C1 segment of cervical spinal cord (tissue), 14 donors: ENCODE data around the gene KRT85.

ENCODE experiments used
- DNase-seq, 14 donors: peaks; one replicate each; lab custom pipeline; 2025; lab: John Stamatoyannopoulos, UW

Gene KRT85

DNA sequence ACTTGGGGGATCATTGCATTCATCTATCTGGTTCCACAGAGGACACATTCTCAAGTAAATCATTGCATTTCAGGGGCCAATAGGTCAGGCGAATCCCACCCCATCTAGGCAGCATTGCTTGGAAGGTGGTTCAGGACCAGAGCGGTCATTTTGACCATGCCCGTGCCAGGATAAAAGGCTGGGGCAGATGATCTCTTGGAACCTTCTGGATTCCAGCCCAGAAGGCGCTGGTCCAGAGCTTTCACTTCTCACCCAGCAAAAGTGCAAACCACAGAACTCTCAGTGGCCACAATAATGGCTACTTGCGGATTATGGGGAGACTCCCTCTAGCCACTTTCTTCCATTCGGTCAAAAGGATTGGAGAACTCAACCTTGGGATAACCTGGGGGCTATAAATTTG, 595 bp upstream of the KRT85 start:
- no peak for DNase-seq

DNA sequence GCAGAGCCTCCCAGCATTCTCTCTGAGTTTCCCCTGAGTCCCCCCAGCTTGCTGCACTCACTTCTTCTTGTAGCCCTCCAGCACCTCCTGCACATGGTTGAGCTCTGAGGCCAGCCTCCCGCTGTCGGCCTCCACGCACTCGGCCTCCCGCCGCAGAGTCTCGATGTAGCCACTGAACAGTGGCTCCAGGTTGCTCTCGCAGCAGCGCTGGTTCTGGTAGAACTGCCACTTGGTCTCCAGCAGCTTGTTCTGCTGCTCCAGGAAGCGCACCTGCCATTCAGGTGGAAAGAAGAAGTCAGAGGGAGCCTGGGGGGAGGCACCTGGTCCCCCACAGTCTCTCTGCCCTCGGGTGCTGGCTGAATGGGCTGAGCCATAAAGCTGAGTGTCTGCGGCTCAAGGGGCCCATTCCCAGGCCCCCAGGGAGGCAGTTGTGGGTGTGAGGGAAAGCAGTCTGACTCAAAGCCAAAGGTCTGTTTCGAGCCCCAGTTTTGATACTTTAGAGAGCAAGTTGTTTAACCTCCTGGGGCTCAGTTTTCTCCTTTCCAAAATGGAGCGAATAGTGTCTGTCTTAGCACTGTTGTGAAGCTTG, 2.3 kb downstream of the KRT85 start:
- no peak for DNase-seq

DNA sequence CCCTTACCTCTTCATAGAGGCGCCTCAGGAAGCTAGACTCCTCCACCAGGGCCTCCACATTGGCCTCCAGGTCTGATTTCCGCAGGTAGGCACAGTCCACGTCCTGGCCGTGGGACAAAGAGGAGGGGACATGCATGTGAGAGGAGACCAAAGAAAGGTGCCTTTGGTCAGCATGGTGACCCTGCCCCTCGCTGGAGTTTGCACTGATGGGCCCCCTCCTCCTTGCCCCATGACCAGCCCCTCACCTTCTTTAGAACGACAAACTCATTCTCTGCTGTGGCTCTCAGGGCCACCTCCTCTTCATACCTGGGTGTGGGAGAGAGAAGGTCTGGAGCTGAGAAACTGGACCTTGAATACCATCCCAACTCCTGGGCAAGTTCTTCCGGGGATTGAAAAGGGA, 3.2 kb downstream of the KRT85 start:
- DNase-seq: no peak

DNA sequence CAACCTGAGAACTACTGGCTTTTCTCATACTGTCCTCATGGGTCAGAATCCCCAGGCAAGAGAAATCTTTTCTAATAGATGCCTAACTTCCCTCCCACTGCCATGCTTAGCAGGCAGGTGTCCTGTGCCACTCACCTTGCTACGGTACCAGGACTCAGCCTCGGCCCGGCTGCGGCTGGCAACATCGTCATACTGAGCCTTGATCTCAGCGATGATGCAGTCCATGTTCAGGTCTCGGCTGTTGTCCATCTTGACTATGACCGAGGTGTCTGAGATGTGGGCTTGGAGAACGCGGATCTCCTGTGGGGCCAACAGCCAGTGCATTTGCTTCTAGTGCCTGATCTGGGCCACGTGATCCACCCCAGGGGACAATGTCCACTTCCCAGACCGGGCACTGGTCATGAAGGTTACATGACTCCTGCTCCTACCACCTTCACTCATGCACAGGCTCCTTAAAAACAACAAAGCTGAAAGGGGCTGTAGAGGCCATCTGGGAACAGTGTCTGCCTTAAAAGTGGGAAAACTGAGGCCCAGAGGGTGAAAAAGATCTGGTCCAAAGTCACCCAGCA, 4.1 kb downstream of the KRT85 start:
- no peak for DNase-seq

DNA sequence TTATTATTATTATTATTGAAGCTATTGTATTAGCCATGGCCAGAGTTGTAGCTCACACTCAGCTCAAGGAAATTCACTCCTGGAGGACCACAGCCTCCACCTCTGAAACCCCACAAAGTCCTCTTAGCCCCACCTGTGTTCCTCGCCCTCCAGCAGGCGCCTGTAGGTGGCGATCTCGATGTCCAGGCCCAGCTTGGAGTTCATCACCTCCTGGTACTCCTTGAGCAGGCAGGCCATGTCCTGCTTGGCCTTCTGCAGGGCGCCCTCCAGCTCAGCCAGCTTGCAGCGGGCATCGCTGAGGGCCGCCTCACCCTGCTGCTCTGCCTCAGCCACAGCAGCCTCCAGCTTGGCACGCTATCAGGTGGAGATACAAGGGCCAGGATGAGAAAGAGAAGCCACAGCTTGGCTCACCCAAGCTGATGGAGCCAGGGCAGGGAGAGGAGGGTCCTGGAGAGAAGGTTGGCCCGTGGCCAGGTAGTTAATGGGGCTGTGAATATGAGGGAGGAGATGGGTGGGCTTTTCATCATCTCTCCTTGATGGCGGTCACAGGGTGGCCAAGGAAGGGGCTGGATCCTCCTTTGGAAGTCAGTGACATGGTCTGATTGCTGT, 5.1 kb downstream of the KRT85 start:
- no peak for DNase-seq

DNA sequence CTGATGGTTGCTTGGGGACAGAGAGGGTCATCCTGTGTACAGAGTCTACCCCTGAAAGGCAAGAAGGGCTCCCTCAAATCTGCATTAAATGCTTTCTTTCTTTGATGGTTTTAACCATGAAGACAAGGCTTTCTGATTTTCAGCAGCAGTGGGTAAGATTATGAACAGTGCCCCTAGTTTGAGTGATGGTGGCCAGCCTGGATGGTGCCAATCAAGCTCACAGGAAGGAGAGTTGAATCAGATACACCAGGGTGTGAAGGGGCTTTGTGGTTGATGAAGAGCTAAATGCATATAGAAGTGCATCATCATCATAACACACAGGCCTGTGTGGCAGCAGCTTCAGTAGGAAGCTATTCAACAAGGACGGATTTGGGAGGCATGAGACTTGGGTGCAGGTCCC, 5.7 kb downstream of the KRT85 start:
- no peak for DNase-seq

DNA sequence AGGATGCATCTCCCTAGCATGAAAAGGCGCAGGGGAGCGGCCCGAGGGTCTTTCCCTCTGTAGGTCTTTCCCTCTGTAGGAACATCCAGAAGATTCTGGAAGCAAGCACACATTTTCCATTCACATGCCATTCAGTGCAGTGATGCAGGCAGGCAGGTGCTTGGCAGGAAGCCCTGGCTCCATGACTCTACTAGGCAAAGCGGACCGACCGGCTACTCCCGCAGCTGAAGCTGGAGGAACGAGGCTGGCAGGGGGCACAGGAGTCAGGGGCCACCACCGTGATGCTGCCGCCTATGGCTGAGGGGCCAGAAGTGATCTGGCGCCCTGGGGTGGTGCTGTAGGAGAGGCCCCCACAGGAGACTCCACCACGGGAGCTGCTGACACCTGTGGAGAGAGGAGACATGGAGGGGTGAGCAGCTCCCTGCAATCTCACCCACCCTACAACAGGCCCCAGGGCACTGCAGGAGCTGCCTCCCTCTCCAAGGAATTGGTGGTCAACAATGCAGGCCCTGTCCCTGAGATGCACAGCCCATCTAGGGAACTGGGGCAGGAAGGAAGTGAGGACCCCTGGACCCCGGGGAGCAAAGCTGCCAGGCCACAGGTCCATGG, 6.5 kb downstream of the KRT85 start:
- no peak for DNase-seq

DNA sequence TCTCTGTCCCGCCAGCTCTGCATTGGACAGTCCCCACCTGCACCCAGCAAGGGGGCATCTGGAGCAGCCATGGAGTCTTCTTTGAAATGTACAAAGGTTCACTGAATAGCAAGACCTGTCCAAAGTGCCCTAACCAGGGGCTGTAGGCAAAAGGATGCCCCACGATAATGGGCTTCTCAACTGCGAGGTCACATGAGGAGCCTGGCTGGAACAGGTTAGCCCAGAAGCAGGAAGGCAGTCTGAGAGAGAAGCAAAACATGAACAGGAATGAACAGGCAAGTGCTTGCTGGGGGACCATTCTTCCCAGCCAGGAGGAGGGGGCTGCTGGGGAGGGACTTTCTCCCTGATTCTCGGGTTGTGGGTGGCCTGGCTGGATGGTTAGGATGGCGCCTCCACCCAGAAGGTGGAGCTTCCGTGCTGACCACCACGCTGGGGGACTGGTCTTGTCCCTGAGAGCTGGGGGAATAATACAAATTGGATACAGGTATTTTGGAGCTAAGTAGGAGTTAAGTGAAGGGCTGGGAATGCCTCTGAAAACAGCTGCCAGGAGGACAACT, 7.1 kb downstream of the KRT85 start:
- no peak for DNase-seq

DNA sequence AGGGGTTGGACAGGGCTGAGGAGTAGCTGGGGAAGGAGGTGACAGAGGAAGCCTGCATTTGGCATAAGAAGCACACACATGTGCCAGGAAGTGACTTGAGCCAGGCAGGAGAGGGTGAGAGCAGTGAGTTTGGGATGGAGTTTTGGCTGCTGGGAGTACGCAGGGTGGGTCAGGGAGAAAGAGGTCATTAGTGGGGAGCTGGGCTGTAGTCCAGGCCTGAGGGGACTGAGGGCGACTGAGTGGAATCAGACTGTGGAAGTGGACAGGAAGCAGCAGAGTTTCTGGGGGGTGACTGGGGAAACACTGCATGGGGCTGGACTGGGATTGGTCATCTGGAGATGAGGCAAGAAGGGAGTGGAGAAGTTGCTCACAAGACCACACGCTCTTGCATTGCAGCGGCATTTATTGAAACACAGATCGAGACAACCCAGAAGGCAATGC, 7.6 kb downstream of the KRT85 start:
- DNase-seq: no peak

DNA sequence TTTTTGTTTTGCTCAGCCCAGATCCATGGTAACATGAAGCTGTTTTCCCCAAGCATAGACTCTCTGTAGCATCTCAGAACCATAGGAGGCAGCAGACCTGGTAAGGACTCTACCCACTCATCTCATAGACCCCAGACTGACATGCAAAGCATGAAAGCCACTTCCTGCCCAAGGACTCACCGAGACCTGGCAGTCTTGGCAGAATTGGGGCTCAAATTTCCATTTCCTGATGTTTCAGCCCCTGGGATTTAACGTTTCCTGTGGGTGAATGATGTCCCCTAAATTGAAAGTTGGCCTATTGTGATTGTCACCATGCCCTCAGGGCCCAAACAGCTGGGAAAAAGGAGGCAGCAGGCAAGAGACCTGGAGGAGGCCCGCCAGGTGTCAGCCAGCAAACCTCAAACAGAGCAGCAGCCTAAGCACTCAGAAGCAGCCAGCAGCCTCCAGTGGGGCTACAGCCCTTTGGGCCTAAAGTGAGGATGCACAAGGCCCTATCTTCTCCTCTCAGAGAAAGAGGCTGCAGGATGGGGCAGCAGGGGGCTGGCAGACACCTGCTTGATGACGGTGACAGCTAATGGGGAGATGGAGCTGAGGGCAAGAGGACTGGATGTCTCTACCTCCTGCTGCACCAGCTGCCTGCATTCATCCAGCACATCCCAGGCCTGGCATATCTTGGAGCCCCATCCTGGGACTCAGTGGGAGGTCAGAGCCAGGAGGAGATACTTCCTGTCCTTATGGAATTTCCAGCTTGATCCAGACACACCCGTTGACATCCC, 8.5 kb downstream of the KRT85 start:
- no peak for DNase-seq

DNA sequence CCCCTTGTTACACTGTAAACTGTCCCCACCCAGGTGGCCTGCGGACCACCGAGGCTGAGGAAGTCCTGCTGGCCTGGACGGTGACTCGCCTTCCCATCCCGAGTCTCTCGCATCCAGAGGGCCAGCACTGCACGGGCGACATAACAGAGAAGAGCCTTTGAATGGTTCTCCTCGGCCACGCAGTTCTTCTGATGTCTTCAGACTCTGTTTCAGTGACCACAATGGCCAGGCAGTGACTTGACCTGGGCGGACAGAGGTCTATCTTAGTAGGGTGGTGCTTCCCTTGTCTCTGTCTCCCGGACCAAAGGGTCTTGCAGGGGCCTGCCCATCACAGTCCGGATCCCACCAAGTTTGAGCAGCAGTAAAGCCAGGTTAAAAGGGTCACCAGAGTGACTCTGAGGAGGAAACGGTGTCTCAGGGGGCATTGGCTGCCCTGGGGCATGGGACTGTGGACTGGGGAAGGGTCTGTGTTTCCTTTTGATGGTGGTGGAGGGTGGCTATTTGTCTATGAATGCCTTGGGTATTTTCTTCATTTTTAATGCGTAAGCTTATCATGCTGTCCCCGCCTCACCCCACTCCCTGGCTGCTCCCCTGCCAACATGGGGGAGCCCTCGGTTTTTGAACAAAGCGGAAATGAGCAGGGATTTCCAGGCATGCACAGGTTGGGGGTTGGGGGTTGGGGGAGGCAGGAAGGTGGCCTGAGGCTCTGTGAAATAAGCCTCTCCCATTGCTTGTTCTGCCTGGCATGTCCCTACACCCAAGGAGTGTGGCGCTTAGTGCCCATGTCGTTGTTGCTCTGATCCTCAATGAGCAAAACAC, 10.3 kb downstream of the KRT85 start:
- no peak for DNase-seq

DNA sequence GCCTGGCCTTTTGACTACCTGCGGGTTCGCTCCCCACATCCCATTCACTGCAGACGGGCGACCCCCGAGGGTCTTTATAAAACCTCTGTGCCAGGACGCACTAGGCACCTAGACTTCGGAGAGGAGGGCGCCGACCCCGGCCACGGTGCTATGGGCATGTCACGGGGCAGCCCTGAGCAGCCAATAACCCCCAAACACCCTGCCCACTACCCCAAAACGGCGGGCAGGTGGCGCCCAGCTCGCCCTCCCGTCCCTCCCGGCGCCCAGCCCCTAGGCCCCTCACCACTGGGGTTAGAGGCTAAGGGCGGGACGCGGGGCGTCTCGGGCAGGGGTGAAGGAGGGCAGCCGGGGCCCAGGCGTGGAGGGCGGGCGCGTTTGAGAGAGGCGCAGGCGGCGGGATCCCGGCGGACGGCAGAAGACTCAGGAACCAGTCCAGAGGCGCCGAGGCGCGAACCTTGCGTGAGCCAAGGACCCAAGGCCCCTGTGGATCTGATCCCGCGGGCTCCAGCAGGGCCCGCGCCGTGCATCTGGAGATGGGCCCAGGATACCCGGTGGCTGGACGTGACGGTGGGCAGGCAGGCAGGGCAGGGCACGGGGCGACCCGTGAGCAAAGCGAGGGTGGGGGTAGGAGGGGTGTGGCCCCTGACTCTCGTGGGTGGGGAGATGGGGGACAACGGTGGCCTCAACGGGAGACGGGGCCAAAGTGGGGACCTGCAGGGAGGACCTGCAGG, 11.1 kb downstream of the KRT85 start:
- no peak for DNase-seq

DNA sequence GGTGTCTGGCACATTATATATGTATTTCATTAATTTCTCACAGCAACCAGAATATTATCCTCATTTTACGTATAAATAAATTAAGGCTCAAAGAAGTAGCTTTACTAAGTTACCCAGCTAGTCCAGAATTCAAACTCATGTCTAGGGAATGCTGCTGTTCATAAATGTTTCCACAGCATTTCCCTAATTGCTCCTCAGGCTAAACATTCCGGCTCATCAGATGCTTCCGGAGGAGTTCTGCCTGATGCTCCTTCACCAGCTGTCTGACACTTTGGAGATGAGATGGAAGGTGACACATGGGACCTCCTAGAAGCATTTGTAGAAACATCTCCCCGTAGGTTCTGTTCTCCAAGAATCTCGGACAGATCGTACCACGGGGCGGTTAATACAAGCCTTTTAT, 12.1 kb downstream of the KRT85 start:
- DNase-seq: no peak

DNA sequence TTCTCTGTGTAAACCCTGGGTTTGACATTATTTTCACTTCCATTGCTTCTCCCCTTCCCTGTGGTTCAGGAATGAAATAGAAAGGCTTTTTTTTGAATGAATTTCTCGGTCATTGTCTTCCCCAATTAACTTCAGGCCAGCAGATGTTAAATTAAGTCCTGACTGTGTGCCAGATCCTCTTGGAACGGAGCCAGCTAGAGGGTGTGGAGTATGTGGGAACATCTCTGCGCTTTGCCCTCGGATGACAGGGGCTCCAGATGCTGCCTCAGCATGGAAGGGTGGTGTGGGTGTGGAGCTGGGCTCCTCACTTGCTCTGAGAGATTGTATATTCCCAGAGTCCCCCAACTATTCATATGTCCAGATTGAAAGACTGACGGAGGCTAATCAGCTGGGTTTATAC, 13.1 kb downstream of the KRT85 start:
- no peak for DNase-seq

DNA sequence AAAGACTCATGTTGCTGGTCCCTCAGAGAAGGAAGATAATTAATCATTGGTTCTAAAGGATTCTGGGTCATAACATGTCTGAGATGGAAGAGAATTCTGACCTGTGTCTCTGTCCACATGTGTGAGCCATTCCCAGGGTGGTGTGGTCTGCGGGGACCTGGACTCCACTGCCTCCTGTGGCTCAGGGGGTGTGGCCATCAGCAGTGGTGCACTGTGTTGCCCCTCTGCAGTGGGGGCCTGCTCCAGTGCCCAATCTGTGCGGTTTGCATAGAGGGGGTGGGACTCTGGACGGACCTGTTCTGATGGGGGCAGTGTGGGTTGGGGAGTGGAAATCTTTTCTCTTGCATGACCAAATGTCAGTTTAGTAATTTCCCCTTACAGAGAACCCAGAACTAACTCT, 13.5 kb downstream of the KRT85 start:
- DNase-seq: no peak

DNA sequence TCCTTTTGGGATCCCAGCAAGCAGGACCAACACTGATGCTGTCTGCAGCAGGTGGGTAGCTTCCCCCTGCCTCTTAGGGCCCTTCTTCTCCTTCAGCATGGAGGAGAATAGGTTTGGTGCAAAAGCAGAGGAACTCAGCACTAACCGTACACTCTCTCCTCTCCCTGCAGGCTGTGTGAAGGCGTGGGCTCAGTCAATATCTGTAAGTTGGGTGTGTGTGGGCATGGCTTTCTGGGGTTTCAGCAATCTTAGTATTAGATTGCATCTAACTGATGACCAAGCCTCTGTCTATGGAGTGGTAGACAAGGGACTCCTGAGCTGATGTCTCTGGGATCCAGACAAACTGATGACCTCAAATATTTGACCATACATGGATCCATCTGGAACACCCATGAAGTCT, 14.3 kb downstream of the KRT85 start:
- no peak for DNase-seq

DNA sequence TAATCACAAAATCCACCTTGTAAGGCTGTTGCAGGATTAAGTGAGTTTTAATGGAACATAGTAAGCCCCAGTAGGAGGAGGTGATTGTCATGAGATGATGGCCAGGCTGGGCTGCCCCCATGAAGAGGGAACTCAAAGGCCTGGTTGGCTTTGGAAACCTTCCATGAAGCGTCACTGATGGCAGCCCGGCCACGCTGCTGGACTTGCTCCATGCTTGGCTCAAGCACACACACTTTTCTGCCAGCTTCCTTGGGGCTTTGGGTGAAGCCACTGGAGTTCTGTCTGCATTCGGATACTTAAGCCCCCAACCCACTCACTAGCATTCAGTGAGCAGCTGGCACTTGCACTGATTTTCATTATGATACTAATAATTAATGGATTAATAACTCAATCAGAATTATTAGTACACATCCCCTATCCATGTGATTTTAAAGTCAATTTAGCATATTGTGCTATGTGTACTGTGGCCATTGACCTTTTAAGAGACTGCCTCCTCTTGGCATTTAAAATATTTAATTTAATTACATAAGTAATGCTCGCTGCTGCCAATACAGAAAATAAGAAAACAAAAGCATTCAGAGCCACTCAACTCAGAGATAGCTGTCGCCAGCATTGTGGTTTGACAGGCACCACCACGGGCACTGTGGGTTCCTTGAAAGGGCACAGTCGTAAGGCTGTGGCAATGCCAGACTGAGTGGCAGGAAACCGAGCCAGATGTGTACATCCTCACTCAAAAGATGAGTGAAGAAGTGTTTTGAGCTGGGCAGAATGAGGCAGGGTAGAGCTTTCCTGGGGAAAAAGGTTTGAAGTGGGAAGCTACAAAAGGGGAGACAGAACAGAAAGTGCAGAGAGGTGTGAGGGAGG, 15.9 kb downstream of the KRT85 start:
- DNase-seq: peak in 10 of 14 donors; percentile 4 to 52 (median 22)

DNA sequence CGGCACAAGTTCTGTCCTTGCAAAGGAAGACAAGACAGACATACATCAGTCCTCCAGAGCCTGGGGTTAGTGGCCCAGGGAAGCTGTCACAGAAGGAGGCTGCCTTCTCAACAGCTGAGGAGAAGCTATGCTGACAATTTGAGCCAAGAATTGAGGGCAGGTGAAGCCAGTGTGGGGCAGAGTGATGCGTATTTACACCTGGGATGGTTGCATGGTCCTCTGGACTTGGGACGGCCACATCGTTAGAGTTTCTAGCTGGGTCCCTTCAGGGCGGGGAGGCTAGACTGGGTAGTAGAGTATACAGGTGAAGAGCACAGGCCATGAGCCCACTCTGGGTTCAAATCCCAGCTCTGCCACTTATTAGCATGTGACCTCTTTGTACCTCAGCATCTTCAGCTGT, 16.5 kb downstream of the KRT85 start:
- DNase-seq: no peak

DNA sequence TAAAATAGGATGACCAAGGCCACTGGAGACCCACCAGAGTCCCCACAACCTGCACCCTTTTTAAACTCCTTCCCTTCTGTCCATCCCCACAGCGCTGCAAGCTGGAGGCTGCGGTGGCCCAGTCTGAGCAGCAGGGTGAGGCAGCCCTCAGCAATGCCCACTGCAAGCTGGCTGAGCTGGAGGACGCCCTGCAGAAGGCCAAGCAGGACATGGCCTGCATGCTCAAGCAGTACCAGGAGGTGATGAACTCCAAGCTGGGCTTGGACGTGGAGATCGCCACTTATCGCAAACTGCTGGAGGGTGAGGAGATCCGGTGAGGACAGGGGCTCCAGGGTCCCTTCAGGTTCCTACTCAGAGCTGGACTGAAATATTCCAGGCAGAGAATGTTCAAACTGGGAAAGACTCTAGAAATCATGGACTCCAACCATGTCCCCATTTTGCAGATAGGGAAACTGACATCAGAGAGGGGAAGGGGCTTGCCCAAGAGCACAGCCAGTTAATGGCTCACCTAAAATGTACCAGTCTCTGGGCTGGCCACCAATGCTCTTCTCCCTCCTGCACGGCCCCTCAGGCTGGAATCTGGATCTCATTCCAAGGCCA, 17.2 kb downstream of the KRT85 start:
- DNase-seq: no peak
